Measurements from ENCODE around the gene C1orf74.

The C1orf74 gene

GRCh38 chr1:209817691-209818090 lies 33.3 kb upstream of the C1orf74 start:
- no peak overlapping the region for H3K27ac ChIP-seq
- H3K9me3 ChIP-seq = no peaks in the 10 kb centered on the region
- H3K4me1 ChIP-seq (ENCODE audit: control insufficient read depth in 1 of 2, insufficient read depth in 1 of 2, low read depth in 1 of 2, low read length in 1 of 2) = no peaks in the 10 kb centered on the region
- H3K36me3 ChIP-seq = no peaks in the 10 kb centered on the region
- TF ChIP-seq, protein P1, sequence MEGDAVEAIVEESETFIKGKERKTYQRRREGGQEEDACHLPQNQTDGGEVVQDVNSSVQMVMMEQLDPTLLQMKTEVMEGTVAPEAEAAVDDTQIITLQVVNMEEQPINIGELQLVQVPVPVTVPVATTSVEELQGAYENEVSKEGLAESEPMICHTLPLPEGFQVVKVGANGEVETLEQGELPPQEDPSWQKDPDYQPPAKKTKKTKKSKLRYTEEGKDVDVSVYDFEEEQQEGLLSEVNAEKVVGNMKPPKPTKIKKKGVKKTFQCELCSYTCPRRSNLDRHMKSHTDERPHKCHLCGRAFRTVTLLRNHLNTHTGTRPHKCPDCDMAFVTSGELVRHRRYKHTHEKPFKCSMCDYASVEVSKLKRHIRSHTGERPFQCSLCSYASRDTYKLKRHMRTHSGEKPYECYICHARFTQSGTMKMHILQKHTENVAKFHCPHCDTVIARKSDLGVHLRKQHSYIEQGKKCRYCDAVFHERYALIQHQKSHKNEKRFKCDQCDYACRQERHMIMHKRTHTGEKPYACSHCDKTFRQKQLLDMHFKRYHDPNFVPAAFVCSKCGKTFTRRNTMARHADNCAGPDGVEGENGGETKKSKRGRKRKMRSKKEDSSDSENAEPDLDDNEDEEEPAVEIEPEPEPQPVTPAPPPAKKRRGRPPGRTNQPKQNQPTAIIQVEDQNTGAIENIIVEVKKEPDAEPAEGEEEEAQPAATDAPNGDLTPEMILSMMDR (IDR thresholded peaks at IDR 0.05) = no peak
- H3K27me3 ChIP-seq = peaks cover 44% of the 10 kb centered on the region
- H3K4me3 ChIP-seq (ENCODE audit: low read depth in 1 of 2, low read length in 1 of 2) = no peak overlapping the region

DNA sequence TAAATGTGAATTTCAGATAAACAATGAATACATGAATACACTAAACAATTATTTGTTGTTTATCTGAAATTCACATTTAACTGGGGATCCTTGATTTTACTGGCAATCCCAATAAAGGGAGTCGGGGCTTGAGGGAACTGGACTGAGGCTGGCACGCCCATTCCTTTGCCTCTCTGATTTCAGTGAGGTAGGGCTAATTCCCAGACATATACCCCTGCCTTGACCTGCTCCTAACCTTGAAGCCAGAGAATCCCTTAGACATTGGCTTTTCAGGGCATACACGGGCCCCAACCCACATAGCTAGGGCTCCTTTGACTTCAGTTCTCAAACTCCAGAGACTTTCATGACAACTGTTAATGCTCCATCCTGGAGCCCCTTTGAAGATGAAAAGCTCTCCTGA lies 32.6 kb upstream of the C1orf74 start:
- H3K4me3 ChIP-seq (ENCODE audit: low read depth in 1 of 2, low read length in 1 of 2) = no peak overlapping the region
- TF ChIP-seq, protein P1 (IDR thresholded peaks at IDR 0.05) = no peak
- no peaks in the 10 kb centered on the region for H3K36me3 ChIP-seq
- peaks cover 36% of the 10 kb centered on the region for H3K27me3 ChIP-seq
- H3K27ac ChIP-seq = no peak overlapping the region
- H3K9me3 ChIP-seq = no peaks in the 10 kb centered on the region
- no peaks in the 10 kb centered on the region for H3K4me1 ChIP-seq (ENCODE audit: control insufficient read depth in 1 of 2, insufficient read depth in 1 of 2, low read depth in 1 of 2, low read length in 1 of 2)

GRCh38 chr1:209815931-209816341 lies 31.6 kb upstream of the C1orf74 start:
- Histone ChIP-seq H3K27ac (no peak overlapping the region), H3K27me3 (peaks cover 27% of the 10 kb centered on the region)
- TF ChIP-seq, protein P1 (IDR thresholded peaks at IDR 0.05) = no peak

DNA sequence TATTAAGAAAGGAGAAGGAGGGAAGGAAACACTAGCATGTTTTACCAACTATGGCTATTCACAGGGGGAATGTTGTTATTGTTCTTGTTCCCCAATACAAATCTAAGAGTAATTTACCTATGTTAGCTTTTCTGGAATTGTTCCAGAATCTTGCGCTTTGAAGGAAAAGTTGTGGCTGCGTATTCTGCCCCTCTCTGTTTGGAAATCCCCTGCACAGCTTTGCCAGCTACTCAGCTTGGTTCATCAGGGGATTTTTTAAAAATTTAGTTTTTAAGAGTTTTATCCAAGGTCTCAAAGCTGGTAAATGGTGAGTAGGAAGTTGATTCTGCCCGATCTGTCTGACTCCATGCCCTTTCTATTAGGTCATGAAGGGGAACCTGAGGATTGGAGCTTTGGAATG lies 31.1 kb upstream of the C1orf74 start:
- Histone ChIP-seq H3K27me3 (peaks cover 22% of the 10 kb centered on the region), H3K36me3 (no peaks in the 10 kb centered on the region), H3K4me3 (ENCODE audit: low read depth in 1 of 2, low read length in 1 of 2) (no peak overlapping the region), H3K9me3 (no peaks in the 10 kb centered on the region), H3K4me1 (ENCODE audit: control insufficient read depth in 1 of 2, insufficient read depth in 1 of 2, low read depth in 1 of 2, low read length in 1 of 2) (no peaks in the 10 kb centered on the region), H3K27ac (no peak overlapping the region)
- TF ChIP-seq, protein P1 (IDR thresholded peaks at IDR 0.05) = no peak

More at GRCh38 chr1:209815931-209816341, 31.6 kb upstream of the C1orf74 start:
- no peak overlapping the region for H3K4me3 ChIP-seq (ENCODE audit: low read depth in 1 of 2, low read length in 1 of 2)
- no peaks in the 10 kb centered on the region for H3K9me3 ChIP-seq
- no peaks in the 10 kb centered on the region for H3K4me1 ChIP-seq (ENCODE audit: control insufficient read depth in 1 of 2, insufficient read depth in 1 of 2, low read depth in 1 of 2, low read length in 1 of 2)
- no peaks in the 10 kb centered on the region for H3K36me3 ChIP-seq

GRCh38 chr1:209813902-209814301 lies 29.5 kb upstream of the C1orf74 start:
- no peak overlapping the region for H3K4me3 ChIP-seq (ENCODE audit: low read depth in 1 of 2, low read length in 1 of 2)
- H3K4me1 ChIP-seq (ENCODE audit: control insufficient read depth in 1 of 2, insufficient read depth in 1 of 2, low read depth in 1 of 2, low read length in 1 of 2) = no peaks in the 10 kb centered on the region
- TF ChIP-seq, protein P1 (IDR thresholded peaks at IDR 0.05) = no peak
- H3K9me3 ChIP-seq = no peaks in the 10 kb centered on the region
- no peak overlapping the region for H3K27ac ChIP-seq
- peaks cover 6% of the 10 kb centered on the region for H3K27me3 ChIP-seq
- no peaks in the 10 kb centered on the region for H3K36me3 ChIP-seq

DNA sequence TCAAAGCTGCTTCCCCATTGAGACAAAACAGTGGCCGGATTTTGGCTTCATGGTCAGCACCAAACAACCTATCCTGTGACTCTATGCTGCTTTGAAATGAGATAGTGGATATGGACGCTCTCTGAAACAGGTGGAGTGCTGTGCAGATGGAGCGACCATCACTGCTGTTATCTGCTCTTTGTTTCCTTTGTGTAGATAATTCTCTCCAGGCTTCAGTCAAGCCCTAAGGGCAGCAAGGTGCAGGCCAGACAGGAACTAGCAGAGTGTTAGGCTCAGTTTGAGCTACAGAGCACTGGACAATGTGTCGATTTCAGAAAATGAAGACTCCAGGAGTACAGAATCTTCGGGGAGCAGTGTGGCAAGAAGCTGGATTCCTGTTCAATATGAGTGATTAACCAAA lies 26.4 kb upstream of the C1orf74 start:
- Histone ChIP-seq H3K36me3 (no peaks in the 10 kb centered on the region), H3K27ac (no peak overlapping the region), H3K4me1 (ENCODE audit: control insufficient read depth in 1 of 2, insufficient read depth in 1 of 2, low read depth in 1 of 2, low read length in 1 of 2) (peaks cover 7% of the 10 kb centered on the region in 2 experiments), H3K27me3 (peaks cover under 1% of the 10 kb centered on the region), H3K9me3 (no peaks in the 10 kb centered on the region), H3K4me3 (ENCODE audit: low read depth in 1 of 2, low read length in 1 of 2) (no peak overlapping the region)
- TF ChIP-seq, protein P1 (IDR thresholded peaks at IDR 0.05) = no peak

Measured in neutrophil (primary cell).